HepG2 (cell line): ENCODE measurements around the gene RAB5A. TPM values are rescaled to one million over a fixed set of nuclear protein-coding genes. Genes with fewer than 3 reads are reported as not detected.

Experiments
- BCLAF1 ChIP-seq: fragments of 450-650 bp; IDR thresholded peaks from 2 replicates; pipeline ENCODE4 v1.6.1; 2017; ENCODE audit warnings: mild to moderate bottlenecking
- FOSL1 ChIP-seq: sonication (generic); formaldehyde crosslinking; IDR thresholded peaks from 2 replicates; pipeline ENCODE4 v1.9.0; 2021; ENCODE audit warnings: missing genetic modification reagents, borderline replicate concordance
- MED1 ChIP-seq: sonication (generic); formaldehyde crosslinking; IDR thresholded peaks from 2 replicates; pipeline ENCODE4 v1.4.0; 2020; ENCODE audit warnings: missing genetic modification reagents
- MTA1 ChIP-seq: sonication (generic); formaldehyde crosslinking; IDR thresholded peaks from 2 replicates; pipeline ENCODE4 v1.4.0; 2020; ENCODE audit warnings: missing genetic modification reagents, mild to moderate bottlenecking, borderline replicate concordance
- NR2F1 ChIP-seq, 2 experiments: fragments of 450-650 bp in 1 of 2; formaldehyde crosslinking in 1 of 2; IDR thresholded peaks; 2 replicates each; pipeline versions ENCODE4 v1.5.0 to v1.6.1; 2016 to 2020; ENCODE audit warnings: mild to moderate bottlenecking in 1 of 2, missing compliant biosample characterization in 1 of 2, missing genetic modification reagents in 1 of 2, moderate library complexity in 1 of 2
- PCBP2 ChIP-seq: fragments of 200-400 bp; formaldehyde crosslinking; optimal IDR thresholded peaks from 2 replicates; pipeline ENCODE3; 2018; ENCODE audit warnings: low read length, low read depth; ENCODE audit not compliant: poor library complexity, severe bottlenecking
- RELA ChIP-seq: sonication (generic); formaldehyde crosslinking; IDR thresholded peaks from 2 replicates; pipeline ENCODE4 v1.4.0; 2020; ENCODE audit warnings: missing genetic modification reagents
- THYN1 ChIP-seq: sonication (generic); formaldehyde crosslinking; IDR thresholded peaks from 2 replicates; pipeline ENCODE4 v1.8.1; 2023; ENCODE audit warnings: low read depth, mild to moderate bottlenecking, moderate library complexity, missing genetic modification reagents, borderline replicate concordance
- ZHX1 ChIP-seq: sonication (generic); formaldehyde crosslinking; IDR thresholded peaks from 2 replicates; pipeline ENCODE4 v1.8.1; 2022; ENCODE audit warnings: low read depth, mild to moderate bottlenecking, missing genetic modification reagents
- ZKSCAN8 ChIP-seq: IDR thresholded peaks from 2 replicates; pipeline ENCODE4 v1.6.1; 2016; ENCODE audit warnings: borderline replicate concordance, missing genetic modification reagents, missing compliant biosample characterization
- ZNF431 ChIP-seq: sonication (generic); formaldehyde crosslinking; IDR thresholded peaks from 2 replicates; pipeline ENCODE4 v1.9.0; 2022; ENCODE audit warnings: missing genetic modification reagents, low read depth, mild to moderate bottlenecking, borderline replicate concordance
- ZNF670 ChIP-seq: sonication (generic); formaldehyde crosslinking; IDR thresholded peaks from 2 replicates; pipeline ENCODE4 v1.8.0; 2022; ENCODE audit warnings: mild to moderate bottlenecking, missing genetic modification reagents, borderline replicate concordance
- polyA plus RNA-seq, 8 experiments: library from polyadenylated mRNA; depleted of rRNA in 3 of 8; stranded (reverse) in 7 of 8; unstranded in 1 of 8; fragments of >200 nt; fragmentation: Illumina TruSeq in 4 of 8; extraction: Trizol in 4 of 8; gene quantifications; 2 replicates each; pipeline versions ENCODE4 v1.2.1 to v1.2.3, GENCODE V29; 2011 to 2016; ENCODE audit warnings: low read depth in 4 of 8, missing spikeins in 1 of 8, mixed read lengths in 1 of 8; ENCODE audit not compliant: insufficient read depth in 1 of 8
- total RNA-seq, 5 experiments: library from RNA; depleted of rRNA; stranded (reverse); fragments of >200 nt; fragmentation: Illumina TruSeq; extraction: Trizol; gene quantifications; 2 replicates each; pipeline ENCODE4 v1.2.3, GENCODE V29; 2016; ENCODE audit warnings: low read depth in 1 of 5
- TF ChIP-seq, protein P1 (sequence below): sonication (generic); formaldehyde crosslinking; IDR thresholded peaks from 2 replicates; pipeline ENCODE4 v1.4.0; 2020; ENCODE audit warnings: missing genetic modification reagents
- TF ChIP-seq, protein P2 (sequence below): sonication (generic); formaldehyde crosslinking; IDR thresholded peaks from 2 replicates; pipeline ENCODE4 v1.8.0; 2022; ENCODE audit warnings: mild to moderate bottlenecking, missing genetic modification reagents; ENCODE audit not compliant: insufficient replicate concordance
- TF ChIP-seq, protein P3 (sequence below): sonication (generic); formaldehyde crosslinking; IDR thresholded peaks from 2 replicates; pipeline ENCODE4 v1.4.0; 2020; ENCODE audit warnings: missing genetic modification reagents, borderline replicate concordance

RAB5A gene
- total and polyA plus RNA-seq, 2 of the 13 experiments (the other 11 are each of a cell fraction or from before 2014, with no cell fraction given), result 16.0 to 27.1 TPM

DNA sequence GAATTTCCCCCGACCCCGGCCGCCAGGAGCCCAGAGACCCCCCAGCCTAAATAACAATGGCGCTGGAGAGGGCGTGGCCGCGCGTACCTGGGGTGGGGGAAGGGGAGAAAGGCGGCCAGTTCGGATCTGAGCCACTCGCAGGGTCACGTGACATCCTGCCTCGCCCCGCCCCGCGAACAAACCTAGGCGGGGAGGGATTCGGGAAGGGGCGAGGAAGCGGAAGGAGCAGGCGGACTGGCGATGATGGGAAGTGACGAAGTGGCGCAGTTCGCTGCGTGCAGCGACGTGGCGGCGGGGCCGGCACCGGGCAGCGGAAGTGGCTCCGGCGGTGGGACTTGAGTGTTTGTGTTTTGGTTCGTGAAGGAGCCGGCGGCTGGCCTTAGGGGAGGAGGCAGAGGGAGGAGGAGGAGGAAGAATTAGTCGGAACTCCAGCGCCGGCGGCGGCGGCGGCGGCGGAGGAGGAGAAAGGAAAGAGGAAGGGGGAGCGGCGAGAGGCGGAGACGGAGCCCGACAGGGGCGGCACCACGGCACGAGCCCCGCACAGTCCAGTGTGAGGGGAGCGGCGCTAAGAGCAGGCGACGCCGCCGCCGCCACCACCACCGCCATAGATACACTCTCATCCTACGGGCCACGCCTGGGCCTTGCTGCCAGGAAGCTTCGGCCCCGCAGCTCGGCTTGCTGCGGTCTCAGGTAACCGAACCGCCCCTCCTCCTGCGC is at the start of gene RAB5A (continued):
- TF ChIP-seq ZNF431 (CRISPR knock-in tag) (no peak), ZNF670 (CRISPR knock-in tag) (no peak), PCBP2 (no peak), THYN1 (CRISPR knock-in tag) (no peak), RELA (CRISPR knock-in tag) (peak; percentile 49; the same call in 1 of the 2 replicates), NR2F1 (CRISPR knock-in tag; IDR thresholded peaks at IDR 0.05) (no peak), MTA1 (CRISPR knock-in tag) (no peak), FOSL1 (CRISPR knock-in tag) (no peak), MED1 (CRISPR knock-in tag) (peak; percentile 68), ZKSCAN8 (CRISPR knock-in tag) (no peak), ZHX1 (CRISPR knock-in tag) (peak; percentile 47; the same call in 1 of the 2 replicates), BCLAF1 (no peak)
- TF ChIP-seq, protein P1, sequence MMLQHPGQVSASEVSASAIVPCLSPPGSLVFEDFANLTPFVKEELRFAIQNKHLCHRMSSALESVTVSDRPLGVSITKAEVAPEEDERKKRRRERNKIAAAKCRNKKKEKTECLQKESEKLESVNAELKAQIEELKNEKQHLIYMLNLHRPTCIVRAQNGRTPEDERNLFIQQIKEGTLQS, result no peak
- TF ChIP-seq, protein P2, sequence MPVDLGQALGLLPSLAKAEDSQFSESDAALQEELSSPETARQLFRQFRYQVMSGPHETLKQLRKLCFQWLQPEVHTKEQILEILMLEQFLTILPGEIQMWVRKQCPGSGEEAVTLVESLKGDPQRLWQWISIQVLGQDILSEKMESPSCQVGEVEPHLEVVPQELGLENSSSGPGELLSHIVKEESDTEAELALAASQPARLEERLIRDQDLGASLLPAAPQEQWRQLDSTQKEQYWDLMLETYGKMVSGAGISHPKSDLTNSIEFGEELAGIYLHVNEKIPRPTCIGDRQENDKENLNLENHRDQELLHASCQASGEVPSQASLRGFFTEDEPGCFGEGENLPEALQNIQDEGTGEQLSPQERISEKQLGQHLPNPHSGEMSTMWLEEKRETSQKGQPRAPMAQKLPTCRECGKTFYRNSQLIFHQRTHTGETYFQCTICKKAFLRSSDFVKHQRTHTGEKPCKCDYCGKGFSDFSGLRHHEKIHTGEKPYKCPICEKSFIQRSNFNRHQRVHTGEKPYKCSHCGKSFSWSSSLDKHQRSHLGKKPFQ (CRISPR knock-in tag), result peak; percentile 20
- TF ChIP-seq, protein P3, sequence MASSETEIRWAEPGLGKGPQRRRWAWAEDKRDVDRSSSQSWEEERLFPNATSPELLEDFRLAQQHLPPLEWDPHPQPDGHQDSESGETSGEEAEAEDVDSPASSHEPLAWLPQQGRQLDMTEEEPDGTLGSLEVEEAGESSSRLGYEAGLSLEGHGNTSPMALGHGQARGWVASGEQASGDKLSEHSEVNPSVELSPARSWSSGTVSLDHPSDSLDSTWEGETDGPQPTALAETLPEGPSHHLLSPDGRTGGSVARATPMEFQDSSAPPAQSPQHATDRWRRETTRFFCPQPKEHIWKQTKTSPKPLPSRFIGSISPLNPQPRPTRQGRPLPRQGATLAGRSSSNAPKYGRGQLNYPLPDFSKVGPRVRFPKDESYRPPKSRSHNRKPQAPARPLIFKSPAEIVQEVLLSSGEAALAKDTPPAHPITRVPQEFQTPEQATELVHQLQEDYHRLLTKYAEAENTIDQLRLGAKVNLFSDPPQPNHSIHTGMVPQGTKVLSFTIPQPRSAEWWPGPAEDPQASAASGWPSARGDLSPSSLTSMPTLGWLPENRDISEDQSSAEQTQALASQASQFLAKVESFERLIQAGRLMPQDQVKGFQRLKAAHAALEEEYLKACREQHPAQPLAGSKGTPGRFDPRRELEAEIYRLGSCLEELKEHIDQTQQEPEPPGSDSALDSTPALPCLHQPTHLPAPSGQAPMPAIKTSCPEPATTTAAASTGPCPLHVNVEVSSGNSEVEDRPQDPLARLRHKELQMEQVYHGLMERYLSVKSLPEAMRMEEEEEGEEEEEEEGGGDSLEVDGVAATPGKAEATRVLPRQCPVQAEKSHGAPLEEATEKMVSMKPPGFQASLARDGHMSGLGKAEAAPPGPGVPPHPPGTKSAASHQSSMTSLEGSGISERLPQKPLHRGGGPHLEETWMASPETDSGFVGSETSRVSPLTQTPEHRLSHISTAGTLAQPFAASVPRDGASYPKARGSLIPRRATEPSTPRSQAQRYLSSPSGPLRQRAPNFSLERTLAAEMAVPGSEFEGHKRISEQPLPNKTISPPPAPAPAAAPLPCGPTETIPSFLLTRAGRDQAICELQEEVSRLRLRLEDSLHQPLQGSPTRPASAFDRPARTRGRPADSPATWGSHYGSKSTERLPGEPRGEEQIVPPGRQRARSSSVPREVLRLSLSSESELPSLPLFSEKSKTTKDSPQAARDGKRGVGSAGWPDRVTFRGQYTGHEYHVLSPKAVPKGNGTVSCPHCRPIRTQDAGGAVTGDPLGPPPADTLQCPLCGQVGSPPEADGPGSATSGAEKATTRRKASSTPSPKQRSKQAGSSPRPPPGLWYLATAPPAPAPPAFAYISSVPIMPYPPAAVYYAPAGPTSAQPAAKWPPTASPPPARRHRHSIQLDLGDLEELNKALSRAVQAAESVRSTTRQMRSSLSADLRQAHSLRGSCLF (CRISPR knock-in tag), result no peak; the same call in 1 of the 2 replicates
